SK-N-SH treated with all-trans-retinoic acid at 6 μM for 48 hours (cell line): ENCODE measurements around the gene UBE2H.

Source experiments
- ATAC-seq: fragments of 200-7000 bp; cut with Tn5 transposase; 3 replicates; pipeline ENCODE4 v1.9.1; 2020; ENCODE audit warnings: mild to moderate bottlenecking, moderate library complexity
- ARNTL ChIP-seq: fragments of 450-650 bp; formaldehyde crosslinking; IDR thresholded peaks from 2 replicates; pipeline ENCODE4 v1.5.0; 2020; ENCODE audit warnings: low read depth, mild to moderate bottlenecking, moderate library complexity, borderline replicate concordance
- BACH2 ChIP-seq: fragments of 250-450 bp; sonication (Bioruptor Pico); IDR thresholded peaks from 2 replicates; pipeline ENCODE4 v1.9.0; 2021; ENCODE audit warnings: mild to moderate bottlenecking, borderline replicate concordance
- CSDC2 ChIP-seq: fragments of 250-450 bp; sonication (Bioruptor Pico); IDR thresholded peaks from 2 replicates; pipeline ENCODE4 v1.5.0; 2020; ENCODE audit warnings: mild to moderate bottlenecking, moderate library complexity
- GLIS3 ChIP-seq: fragments of 250-450 bp; sonication (Bioruptor Pico); IDR thresholded peaks from 2 replicates; pipeline ENCODE4 v1.5.0; 2020; ENCODE audit warnings: mild to moderate bottlenecking, moderate library complexity
- ISL1 ChIP-seq: fragments of 250-450 bp; sonication (Bioruptor Pico); IDR thresholded peaks from 2 replicates; pipeline ENCODE4 v2.1.2; 2022; ENCODE audit warnings: mild to moderate bottlenecking, moderate library complexity
- OSR1 ChIP-seq: fragments of 250-450 bp; sonication (Bioruptor Pico); IDR thresholded peaks from 2 replicates; pipeline ENCODE4 v1.8.0; 2022; ENCODE audit warnings: moderate library complexity, mild to moderate bottlenecking, inconsistent platforms
- POU6F1 ChIP-seq: fragments of 250-450 bp; sonication (Bioruptor Pico); IDR thresholded peaks from 2 replicates; pipeline ENCODE4 v1.8.0; 2021; ENCODE audit warnings: low read depth, mild to moderate bottlenecking, moderate library complexity, borderline replicate concordance
- PPARA ChIP-seq: fragments of 250-450 bp; sonication (Bioruptor Pico); IDR thresholded peaks from 2 replicates; pipeline ENCODE4 v1.5.0; 2020; ENCODE audit warnings: mild to moderate bottlenecking, borderline replicate concordance
- RARB ChIP-seq: fragments of 250-450 bp; sonication (Bioruptor Pico); IDR thresholded peaks from 2 replicates; pipeline ENCODE4 v1.8.0; 2021; ENCODE audit warnings: mild to moderate bottlenecking, moderate library complexity
- SNAI2 ChIP-seq: fragments of 250-450 bp; sonication (Bioruptor Pico); IDR thresholded peaks from 2 replicates; pipeline ENCODE4 v1.5.0; 2020; ENCODE audit warnings: mild to moderate bottlenecking, moderate library complexity
- TCF4 ChIP-seq: fragments of 250-450 bp; sonication (Bioruptor Pico); IDR thresholded peaks from 2 replicates; pipeline ENCODE4 v1.8.0; 2021; ENCODE audit warnings: mild to moderate bottlenecking, moderate library complexity, borderline replicate concordance
- TOX ChIP-seq: fragments of 250-450 bp; sonication (Bioruptor Pico); IDR thresholded peaks from 2 replicates; pipeline ENCODE4 v1.8.0; 2021; ENCODE audit warnings: mild to moderate bottlenecking, moderate library complexity, borderline replicate concordance
- TSHZ2 ChIP-seq: fragments of 250-450 bp; sonication (Bioruptor Pico); IDR thresholded peaks from 2 replicates; pipeline ENCODE4 v1.5.0; 2020; ENCODE audit warnings: mild to moderate bottlenecking, moderate library complexity
- ZC3H10 ChIP-seq: fragments of 250-450 bp; sonication (Bioruptor Pico); IDR thresholded peaks from 2 replicates; pipeline ENCODE4 v1.5.1; 2021; ENCODE audit warnings: mild to moderate bottlenecking, moderate library complexity
- ZFP3 ChIP-seq: fragments of 250-450 bp; sonication (Bioruptor Pico); IDR thresholded peaks from 2 replicates; pipeline ENCODE4 v1.5.0; 2020; ENCODE audit warnings: mild to moderate bottlenecking, moderate library complexity
- ZFP30 ChIP-seq: fragments of 450-650 bp; formaldehyde crosslinking; IDR thresholded peaks from 2 replicates; pipeline ENCODE4 v1.5.0; 2022; ENCODE audit warnings: mild to moderate bottlenecking, moderate library complexity
- ZNF565 ChIP-seq: fragments of 450-650 bp; formaldehyde crosslinking; conservative IDR thresholded peaks from 2 replicates; pipeline ENCODE4 v1.5.0; 2020; ENCODE audit warnings: low read depth, mild to moderate bottlenecking, moderate library complexity
- ZNF70 ChIP-seq: fragments of 450-650 bp; formaldehyde crosslinking; IDR thresholded peaks from 2 replicates; pipeline ENCODE4 v1.5.0; 2020; ENCODE audit warnings: mild to moderate bottlenecking, moderate library complexity
- ZNF8 ChIP-seq: fragments of 450-650 bp; formaldehyde crosslinking; IDR thresholded peaks from 2 replicates; pipeline ENCODE4 v1.5.0; 2020; ENCODE audit warnings: mild to moderate bottlenecking, moderate library complexity
- TF ChIP-seq, protein P1 (sequence below): fragments of 250-450 bp; sonication (Bioruptor Pico); IDR thresholded peaks from 2 replicates; pipeline ENCODE4 v1.8.0; 2020; ENCODE audit warnings: mild to moderate bottlenecking, moderate library complexity, borderline replicate concordance
- TF ChIP-seq, protein P2 (sequence below): fragments of 250-450 bp; sonication (Bioruptor Pico); IDR thresholded peaks from 2 replicates; pipeline ENCODE4 v1.5.1; 2021; ENCODE audit warnings: mild to moderate bottlenecking, moderate library complexity
- TF ChIP-seq, protein P3 (sequence below): fragments of 250-450 bp; sonication (Bioruptor Pico); IDR thresholded peaks from 2 replicates; pipeline ENCODE4 v1.5.1; 2020; ENCODE audit warnings: low read depth, mild to moderate bottlenecking, moderate library complexity

Gene UBE2H

DNA sequence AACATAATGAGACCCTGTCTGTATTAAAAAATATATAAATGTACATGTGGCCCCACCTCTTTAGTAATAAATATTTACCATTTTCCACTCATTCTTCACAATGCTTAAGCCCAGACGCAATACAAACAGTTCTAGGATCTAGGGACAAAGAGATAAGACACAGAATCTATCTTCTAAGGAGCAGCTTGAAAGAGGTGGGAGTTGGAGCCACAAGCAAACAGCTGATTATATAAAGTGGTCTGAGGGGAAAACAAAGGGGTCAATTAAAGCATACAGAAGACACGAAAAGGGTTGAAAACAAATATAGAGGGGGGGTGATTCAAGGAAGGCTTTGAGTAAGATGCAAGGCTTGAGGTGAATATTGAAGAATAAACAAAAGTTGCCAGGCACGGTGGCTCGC is 43.1 kb downstream of the UBE2H start:
- no peak for TF ChIP-seq PPARA (CRISPR knock-in tag)
- TF ChIP-seq TCF4 (CRISPR knock-in tag), result no peak
- TF ChIP-seq SNAI2 (CRISPR knock-in tag), result no peak
- TF ChIP-seq ZNF565 (CRISPR knock-in tag), result no peak
- TF ChIP-seq, protein P1, sequence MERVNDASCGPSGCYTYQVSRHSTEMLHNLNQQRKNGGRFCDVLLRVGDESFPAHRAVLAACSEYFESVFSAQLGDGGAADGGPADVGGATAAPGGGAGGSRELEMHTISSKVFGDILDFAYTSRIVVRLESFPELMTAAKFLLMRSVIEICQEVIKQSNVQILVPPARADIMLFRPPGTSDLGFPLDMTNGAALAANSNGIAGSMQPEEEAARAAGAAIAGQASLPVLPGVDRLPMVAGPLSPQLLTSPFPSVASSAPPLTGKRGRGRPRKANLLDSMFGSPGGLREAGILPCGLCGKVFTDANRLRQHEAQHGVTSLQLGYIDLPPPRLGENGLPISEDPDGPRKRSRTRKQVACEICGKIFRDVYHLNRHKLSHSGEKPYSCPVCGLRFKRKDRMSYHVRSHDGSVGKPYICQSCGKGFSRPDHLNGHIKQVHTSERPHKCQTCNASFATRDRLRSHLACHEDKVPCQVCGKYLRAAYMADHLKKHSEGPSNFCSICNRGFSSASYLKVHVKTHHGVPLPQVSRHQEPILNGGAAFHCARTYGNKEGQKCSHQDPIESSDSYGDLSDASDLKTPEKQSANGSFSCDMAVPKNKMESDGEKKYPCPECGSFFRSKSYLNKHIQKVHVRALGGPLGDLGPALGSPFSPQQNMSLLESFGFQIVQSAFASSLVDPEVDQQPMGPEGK, result no peak
- no peak for TF ChIP-seq ZNF8 (CRISPR knock-in tag)
- TF ChIP-seq RARB (CRISPR knock-in tag), result no peak
- no peak for TF ChIP-seq TOX (CRISPR knock-in tag)
- TF ChIP-seq ISL1, result no peak
- TF ChIP-seq ZC3H10 (CRISPR knock-in tag), result no peak
- TF ChIP-seq ARNTL (CRISPR knock-in tag), result no peak
- TF ChIP-seq, protein P2, sequence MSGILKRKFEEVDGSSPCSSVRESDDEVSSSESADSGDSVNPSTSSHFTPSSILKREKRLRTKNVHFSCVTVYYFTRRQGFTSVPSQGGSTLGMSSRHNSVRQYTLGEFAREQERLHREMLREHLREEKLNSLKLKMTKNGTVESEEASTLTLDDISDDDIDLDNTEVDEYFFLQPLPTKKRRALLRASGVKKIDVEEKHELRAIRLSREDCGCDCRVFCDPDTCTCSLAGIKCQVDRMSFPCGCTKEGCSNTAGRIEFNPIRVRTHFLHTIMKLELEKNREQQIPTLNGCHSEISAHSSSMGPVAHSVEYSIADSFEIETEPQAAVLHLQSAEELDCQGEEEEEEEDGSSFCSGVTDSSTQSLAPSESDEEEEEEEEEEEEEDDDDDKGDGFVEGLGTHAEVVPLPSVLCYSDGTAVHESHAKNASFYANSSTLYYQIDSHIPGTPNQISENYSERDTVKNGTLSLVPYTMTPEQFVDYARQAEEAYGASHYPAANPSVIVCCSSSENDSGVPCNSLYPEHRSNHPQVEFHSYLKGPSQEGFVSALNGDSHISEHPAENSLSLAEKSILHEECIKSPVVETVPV (CRISPR knock-in tag), result no peak
- TF ChIP-seq POU6F1 (CRISPR knock-in tag), result no peak
- no peak for ATAC-seq

- TF ChIP-seq ZNF70 (no peak), ISL1 (no peak), BACH2 (CRISPR knock-in tag) (no peak), TSHZ2 (CRISPR knock-in tag) (no peak), SNAI2 (CRISPR knock-in tag) (no peak), ARNTL (CRISPR knock-in tag) (no peak), GLIS3 (CRISPR knock-in tag) (no peak), ZFP30 (CRISPR knock-in tag) (no peak), PPARA (CRISPR knock-in tag) (no peak), OSR1 (CRISPR knock-in tag) (no peak), POU6F1 (CRISPR knock-in tag) (no peak), CSDC2 (CRISPR knock-in tag) (no peak), ZFP3 (no peak), ZNF8 (CRISPR knock-in tag) (no peak)
- TF ChIP-seq, protein P2 (CRISPR knock-in tag), result no peak
- TF ChIP-seq, protein P3, sequence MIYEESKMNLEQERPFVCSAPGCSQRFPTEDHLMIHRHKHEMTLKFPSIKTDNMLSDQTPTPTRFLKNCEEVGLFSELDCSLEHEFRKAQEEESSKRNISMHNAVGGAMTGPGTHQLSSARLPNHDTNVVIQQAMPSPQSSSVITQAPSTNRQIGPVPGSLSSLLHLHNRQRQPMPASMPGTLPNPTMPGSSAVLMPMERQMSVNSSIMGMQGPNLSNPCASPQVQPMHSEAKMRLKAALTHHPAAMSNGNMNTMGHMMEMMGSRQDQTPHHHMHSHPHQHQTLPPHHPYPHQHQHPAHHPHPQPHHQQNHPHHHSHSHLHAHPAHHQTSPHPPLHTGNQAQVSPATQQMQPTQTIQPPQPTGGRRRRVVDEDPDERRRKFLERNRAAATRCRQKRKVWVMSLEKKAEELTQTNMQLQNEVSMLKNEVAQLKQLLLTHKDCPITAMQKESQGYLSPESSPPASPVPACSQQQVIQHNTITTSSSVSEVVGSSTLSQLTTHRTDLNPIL (CRISPR knock-in tag), result no peak
- ATAC-seq, result no peak
Observed at GRCh38 chr7:129908181-129908580, 44.6 kb downstream of the UBE2H start.
